SKM-1 (cell line): ENCODE data around the gene KLHL15.
"Not testable (repeated sequence)": the region's sequence is repeated elsewhere in the genome, so short reads cannot be mapped to it uniquely, and the experiment has no call there.

Experiments
- DNase-seq: peaks from one replicate; lab custom pipeline; 2025; ENCODE audit not compliant: unreplicated experiment; lab: John Stamatoyannopoulos, UW

Gene KLHL15

GRCh38 chrX:24018809-24019208, 8.2 kb downstream of the KLHL15 start:
- no peak for DNase-seq

- no peak for DNase-seq
Measured at GRCh38 chrX:24017674-24018073, 9.3 kb downstream of the KLHL15 start.

GRCh38 chrX:24014388-24015018, 12.5 kb downstream of the KLHL15 start:
- no peak for DNase-seq

DNA sequence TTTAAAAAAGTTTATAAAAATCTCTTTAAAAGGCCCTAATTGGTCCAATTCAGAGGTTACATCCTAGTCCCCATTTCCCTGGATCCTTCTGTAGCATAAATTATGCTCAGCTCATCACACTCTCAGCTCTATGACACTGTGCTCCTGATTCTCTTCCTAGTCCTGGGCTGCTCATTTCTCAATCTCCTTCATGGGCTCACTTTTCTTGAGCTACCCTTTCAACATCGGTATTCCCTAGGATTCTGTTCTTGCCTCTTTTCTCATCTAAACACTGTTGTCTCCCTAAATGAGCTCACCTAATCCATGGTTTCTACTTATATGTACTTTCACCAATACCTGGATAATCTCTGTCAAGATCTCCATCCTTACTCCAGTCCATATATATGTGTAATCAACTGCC, 14.7 kb downstream of the KLHL15 start:
- DNase-seq, result no peak

DNA sequence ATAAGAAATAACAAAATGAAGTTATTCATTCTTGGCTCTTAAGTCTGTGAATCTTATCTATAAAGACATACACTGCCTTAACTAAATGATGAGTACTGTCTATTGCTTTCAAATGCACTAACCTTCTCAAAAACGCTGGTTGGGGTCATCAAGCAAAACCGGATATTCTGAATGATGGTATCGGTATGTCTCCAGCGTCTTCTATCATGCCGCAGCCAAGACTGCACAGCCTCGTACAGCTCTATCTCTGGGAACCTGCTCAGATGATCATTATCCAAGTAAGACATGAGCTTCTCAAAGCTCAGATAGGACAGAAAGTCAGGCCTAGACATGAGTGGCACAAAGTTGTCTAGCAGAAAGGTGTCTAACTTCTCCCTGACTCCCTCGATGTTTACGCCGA, 21.1 kb downstream of the KLHL15 start:
- DNase-seq, result no peak

DNA sequence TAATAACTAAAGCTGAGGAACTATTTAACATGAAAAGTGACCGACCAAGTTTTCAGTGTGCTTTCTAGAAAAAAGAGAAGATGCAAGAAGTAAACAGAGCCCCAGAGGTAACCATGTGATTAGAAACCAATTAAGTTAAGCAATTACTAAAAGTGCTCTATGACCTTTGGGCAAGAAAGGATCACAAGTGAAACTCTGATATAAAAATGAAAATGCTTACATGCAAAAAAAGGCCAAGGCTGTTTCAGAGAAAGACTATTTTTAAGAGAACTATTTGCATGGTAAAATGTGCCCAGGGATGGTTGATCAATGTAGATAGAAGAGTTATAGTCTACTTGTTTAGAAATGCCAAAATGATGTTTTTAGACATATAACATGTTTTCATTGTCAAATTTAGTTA, 22.0 kb downstream of the KLHL15 start:
- DNase-seq, result no peak

GRCh38 chrX:24002792-24003191, 24.2 kb downstream of the KLHL15 start:
- no peak for DNase-seq

GRCh38 chrX:24002167-24002566, 24.8 kb downstream of the KLHL15 start:
- DNase-seq, result no peak

DNA sequence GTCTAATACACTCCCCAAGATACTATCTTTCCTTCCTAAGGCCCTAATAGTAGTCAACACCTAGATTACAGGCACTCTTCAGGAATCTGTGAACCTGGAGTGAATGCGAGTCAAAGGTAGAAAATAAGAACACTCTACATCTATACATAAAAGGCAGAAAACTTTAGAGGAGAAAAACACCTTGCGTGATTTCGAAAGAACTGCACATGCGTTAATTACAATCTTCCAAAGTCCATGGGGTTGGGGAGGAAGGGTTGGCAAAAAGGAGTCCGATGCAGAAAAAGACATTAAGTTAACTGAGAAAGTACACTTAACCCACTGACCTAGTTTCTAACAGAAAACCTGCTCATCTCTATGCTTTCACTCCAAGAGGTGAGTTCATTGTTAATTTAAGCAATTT, 27.3 kb downstream of the KLHL15 start:
- no peak for DNase-seq

DNA sequence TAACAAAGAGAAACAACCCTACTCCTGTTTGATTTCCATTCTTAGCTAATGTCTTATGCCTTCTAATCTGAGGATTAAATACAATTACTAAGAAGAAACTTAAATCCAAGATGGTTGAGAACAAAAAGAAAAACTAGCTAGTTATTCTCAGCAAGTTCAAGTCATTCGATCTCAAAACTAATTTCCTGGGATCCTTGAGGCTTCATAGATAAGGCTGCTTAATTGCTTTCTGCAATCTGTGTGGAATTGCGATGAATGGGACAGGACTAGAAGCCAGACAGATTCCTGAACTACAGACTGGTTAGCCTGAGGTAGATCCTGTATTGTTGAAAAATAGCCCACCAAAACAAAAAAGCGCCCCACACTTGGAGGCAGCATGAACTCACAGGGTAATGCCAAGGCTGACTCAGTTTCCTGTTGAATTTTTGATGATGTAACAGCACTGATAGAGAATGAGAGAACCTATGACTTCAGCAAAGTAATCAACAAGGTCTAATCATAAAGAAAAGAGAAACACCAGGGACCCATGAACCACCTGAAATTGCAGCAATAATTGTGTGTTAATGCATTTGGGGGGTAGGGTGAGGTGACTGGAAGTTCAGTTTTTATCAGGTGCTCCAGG, 33.9 kb downstream of the KLHL15 start:
- DNase-seq, result no peak

DNA sequence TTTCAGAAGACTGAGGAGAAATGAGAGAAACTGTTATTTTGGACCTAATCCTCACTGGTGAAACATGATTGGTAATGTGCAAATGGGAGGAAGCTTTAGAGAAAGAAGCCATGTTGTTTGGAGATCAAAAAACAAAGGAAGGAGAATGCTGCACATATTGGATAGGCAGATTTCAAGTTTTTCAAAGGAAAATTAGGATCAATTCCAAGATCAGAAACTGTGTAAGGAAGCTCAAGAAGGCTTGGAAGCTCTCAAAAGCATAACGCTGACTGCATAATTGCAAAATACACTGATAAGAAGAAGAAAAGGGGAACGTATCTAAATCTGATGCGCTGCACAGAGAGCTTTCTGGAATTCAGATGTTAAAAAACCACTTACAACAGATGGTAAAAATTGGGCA, 34.6 kb downstream of the KLHL15 start:
- no peak for DNase-seq

DNA sequence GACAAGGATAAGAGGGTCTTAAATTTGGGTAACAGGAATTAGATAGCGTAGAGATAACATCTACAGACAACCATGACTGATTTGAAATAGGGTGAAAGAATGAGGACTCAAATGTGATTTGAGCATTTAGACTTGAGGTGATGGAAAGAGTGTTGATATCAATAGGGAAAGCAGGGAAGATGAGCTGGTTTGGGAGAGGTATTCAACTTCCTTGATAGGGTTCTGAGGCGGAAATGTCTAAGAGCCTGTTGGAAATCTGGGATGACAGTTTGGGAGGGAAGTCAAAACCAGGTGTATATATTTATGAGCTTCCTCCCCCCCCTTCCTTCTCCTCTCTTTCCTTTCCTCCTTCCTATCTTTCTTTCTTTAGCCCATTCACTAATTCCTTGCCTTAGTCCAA, 36.5 kb downstream of the KLHL15 start:
- DNase-seq, result no peak

- DNase-seq, result no peak
Measured at GRCh38 chrX:23989689-23990088, 37.3 kb downstream of the KLHL15 start.

DNA sequence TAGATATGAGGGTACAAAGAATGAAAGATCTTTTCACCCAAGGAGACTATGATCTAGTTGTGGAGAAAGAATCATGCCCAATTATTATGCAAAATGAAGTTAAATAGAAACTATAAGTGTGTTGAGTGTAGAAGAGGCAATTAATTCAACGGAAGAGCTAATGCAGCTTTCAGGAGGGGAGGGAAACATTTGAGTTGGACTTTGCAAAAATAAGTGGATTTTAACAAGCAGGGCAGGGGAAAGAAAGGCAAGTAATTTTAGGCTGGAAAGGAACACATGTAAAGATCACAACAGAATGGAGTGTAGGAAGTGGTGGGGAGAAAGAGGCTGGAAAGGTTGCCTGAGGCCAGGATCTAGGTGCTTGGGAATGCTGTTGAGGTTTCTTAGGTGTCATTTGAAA, 44.1 kb downstream of the KLHL15 start:
- no peak for DNase-seq

- no peak for DNase-seq
Measured at GRCh38 chrX:23981711-23982110, 45.3 kb downstream of the KLHL15 start.

GRCh38 chrX:23981222-23981621, 45.8 kb downstream of the KLHL15 start:
- no peak for DNase-seq

- no peak for DNase-seq
Measured at GRCh38 chrX:23980011-23980441, 47.0 kb downstream of the KLHL15 start.

- no peak for DNase-seq
Measured at GRCh38 chrX:23978491-23978890, 48.5 kb downstream of the KLHL15 start.

GRCh38 chrX:23965630-23966029, 61.4 kb downstream of the KLHL15 start:
- not testable (repeated sequence) for DNase-seq

- DNase-seq, result no peak
Measured at GRCh38 chrX:23964191-23964590, 62.8 kb downstream of the KLHL15 start.

GRCh38 chrX:23959781-23960180, 67.2 kb downstream of the KLHL15 start:
- peak; percentile 13 for DNase-seq

- DNase-seq, result no peak
Measured at GRCh38 chrX:23954396-23954795, 72.6 kb downstream of the KLHL15 start.

GRCh38 chrX:23953908-23954269, 73.1 kb downstream of the KLHL15 start:
- no peak for DNase-seq
